Left ventricle myocardium inferior (tissue), 1 donor: ENCODE data around the gene NUP133. TPM values are rescaled to one million over a fixed set of nuclear protein-coding genes. Genes with fewer than 3 reads are reported as not detected.

ENCODE experiments used
- DNase-seq: peaks from one replicate; pipeline ENCODE4 v3.0.0-alpha.2; 2020
- H3K27ac ChIP-seq: fragments of 200-600 bp; replicated peaks from 2 replicates; pipeline ENCODE4 v1.8.0; 2021
- H3K27me3 ChIP-seq: fragments of 200-600 bp; 2 replicates; pipeline ENCODE4 v1.8.0; 2021; ENCODE audit warnings: low read depth
- H3K36me3 ChIP-seq: fragments of 200-600 bp; 2 replicates; pipeline ENCODE4 v1.8.0; 2021
- H3K4me1 ChIP-seq: fragments of 200-600 bp; 2 replicates; pipeline ENCODE4 v1.8.0; 2021
- H3K4me3 ChIP-seq: fragments of 200-600 bp; 2 replicates; pipeline ENCODE4 v1.8.0; 2021; ENCODE audit warnings: mild to moderate bottlenecking, moderate library complexity
- H3K9me3 ChIP-seq: fragments of 200-600 bp; replicated peaks from 2 replicates; pipeline ENCODE4 v1.8.0; 2021
- CTCF ChIP-seq: fragments of 200-600 bp; IDR thresholded peaks from 2 replicates; pipeline ENCODE4 v1.8.0; 2021; ENCODE audit warnings: antibody characterized with exemption, mild to moderate bottlenecking, borderline replicate concordance
- intact Hi-C: fragments of 100-400 bp; cut with micrococcal nuclease; formaldehyde crosslinking; loops from one replicate; pipeline ENCODE4 v1.11.0; 2022
- long read RNA-seq: library from polyadenylated mRNA; unstranded; transcript quantifications from one replicate; pipeline ENCODE4 v2.0.0, GENCODE V29; 2021
- total RNA-seq: library from RNA; stranded (reverse); fragmentation: NEBNext Ultra II Directional; extraction: Animal tissue kit (Norgen Biotek cat#: 25700); gene quantifications from one replicate; pipeline ENCODE4 v1.2.1, GENCODE V29; 2021
- donor health status: DM: no; HTN: yes; CAD: no; lungs with severe emphysema.

The NUP133 gene
- 31.3 TPM for total RNA-seq
- long read RNA-seq, full-length matches to known transcripts, result 77 of 86 reads
- long read RNA-seq, partial matches to known transcripts, result 3 of 86 reads
- long read RNA-seq, other reads (novel, unspliced or antisense), result 6 of 86 reads

DNA sequence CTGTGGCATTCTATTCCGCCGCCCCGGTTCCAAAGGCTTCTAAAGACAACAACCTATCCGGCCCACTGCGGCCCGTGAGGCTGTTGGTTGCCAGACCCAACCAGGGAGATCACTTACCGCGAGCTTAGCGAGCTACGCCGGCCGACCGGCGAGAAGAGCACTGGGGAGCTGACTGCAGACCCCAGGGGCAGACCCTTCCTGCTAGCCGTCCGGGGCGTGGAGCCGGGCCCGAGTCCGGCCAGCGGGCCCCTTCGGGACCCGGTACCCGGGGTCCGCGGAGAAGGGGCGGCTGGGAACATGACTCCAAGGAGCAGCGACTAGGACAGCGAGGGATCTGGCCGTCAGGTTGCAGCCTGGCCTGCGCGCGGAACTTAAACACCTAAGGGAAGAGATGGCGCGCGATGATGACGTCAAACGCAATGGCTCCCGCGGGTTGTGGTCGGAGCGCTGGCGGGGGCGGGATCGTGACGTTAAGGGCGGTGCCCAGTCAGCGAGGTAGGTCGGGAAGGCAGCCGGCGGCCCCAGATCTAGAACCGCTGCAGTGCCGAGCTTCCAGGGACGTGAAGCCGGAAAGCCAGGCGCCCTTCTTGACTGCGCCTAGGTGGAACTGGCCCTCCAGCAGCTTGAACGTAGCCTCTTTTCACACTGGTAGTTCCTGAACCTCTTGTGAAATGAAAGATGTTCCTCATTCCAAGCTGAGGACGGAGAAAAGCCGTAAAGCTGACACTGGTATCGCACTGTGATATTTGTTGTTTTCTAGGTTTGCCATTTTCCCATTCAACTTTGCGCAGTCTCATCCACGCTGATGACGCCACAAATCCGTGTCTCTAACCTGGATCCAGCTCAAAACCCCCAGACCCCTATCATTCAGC, at the start of gene NUP133:
NUP133 (minus strand) TSS at position 391 of the 872 bp plus-strand sequence; CDS start at position 299, 92 bp downstream.
- H3K36me3 ChIP-seq, result peaks cover 13% of the 10 kb centered on the region
- H3K9me3 ChIP-seq, result no peaks in the 10 kb centered on the region
- peak within 1 kb of the TSS; percentile 97 for H3K27ac ChIP-seq
- intact Hi-C loops, result no loop called here
- H3K4me3 ChIP-seq, result peak within 1 kb of the TSS; percentile 96
- TF ChIP-seq CTCF, result no peak
- peaks cover 30% of the 10 kb centered on the region for H3K4me1 ChIP-seq
- H3K27me3 ChIP-seq, result no peaks in the 10 kb centered on the region
- peak; percentile 100 for DNase-seq

DNA sequence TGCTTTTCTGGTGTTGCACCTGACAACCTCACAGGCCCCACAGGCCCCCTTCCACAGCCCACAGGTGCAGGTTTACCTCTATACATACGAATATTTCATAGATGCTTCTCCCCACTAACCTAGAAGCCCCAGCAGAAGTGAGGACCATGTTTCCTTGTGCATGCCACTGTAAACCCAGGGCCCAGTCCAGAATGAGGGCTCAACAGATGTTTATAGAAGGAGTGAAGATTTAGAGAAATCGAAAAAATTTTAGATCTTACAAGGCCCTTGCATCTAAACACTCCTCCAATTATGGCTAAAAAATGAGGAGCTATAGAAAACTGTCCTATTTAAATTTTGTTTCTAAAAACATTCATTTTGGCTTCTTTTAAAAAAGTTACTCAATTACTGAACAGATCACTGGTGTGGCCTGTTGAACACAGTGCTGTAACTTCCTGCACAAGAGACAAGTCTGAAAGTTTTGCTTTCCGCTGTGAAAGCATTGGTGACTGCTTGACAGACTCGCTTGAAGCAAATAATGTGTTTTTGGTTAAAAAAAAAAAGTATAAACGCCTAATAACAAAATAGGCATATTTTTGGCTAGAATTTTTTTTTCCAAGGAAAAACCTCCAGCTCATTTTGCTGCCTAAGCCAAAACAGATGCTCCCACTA, 49.2 kb upstream of the NUP133 start:
- H3K4me1 ChIP-seq, result peaks cover 54% of the 10 kb centered on the region
- intact Hi-C loops, result no loop called here
- no peak for TF ChIP-seq CTCF

GRCh38 chr1:229554886-229555621, 46.9 kb upstream of the NUP133 start:
- Histone ChIP-seq H3K27me3 (no peaks in the 10 kb centered on the region), H3K36me3 (no peaks in the 10 kb centered on the region), H3K4me1 (peaks cover 75% of the 10 kb centered on the region), H3K27ac (no peak overlapping the region), H3K9me3 (no peaks in the 10 kb centered on the region), H3K4me3 (no peak overlapping the region)
- DNase-seq, result no peak
- intact Hi-C loops, result no loop called here
- TF ChIP-seq CTCF, result no peak

More for the DNA sequence above, 49.2 kb upstream of the NUP133 start:
- H3K27me3 ChIP-seq, result no peaks in the 10 kb centered on the region
- H3K27ac ChIP-seq, result peak overlapping the region; percentile 98
- no peak for DNase-seq
- peak overlapping the region; percentile 88 for H3K4me3 ChIP-seq
- no peaks in the 10 kb centered on the region for H3K9me3 ChIP-seq
- no peaks in the 10 kb centered on the region for H3K36me3 ChIP-seq

DNA sequence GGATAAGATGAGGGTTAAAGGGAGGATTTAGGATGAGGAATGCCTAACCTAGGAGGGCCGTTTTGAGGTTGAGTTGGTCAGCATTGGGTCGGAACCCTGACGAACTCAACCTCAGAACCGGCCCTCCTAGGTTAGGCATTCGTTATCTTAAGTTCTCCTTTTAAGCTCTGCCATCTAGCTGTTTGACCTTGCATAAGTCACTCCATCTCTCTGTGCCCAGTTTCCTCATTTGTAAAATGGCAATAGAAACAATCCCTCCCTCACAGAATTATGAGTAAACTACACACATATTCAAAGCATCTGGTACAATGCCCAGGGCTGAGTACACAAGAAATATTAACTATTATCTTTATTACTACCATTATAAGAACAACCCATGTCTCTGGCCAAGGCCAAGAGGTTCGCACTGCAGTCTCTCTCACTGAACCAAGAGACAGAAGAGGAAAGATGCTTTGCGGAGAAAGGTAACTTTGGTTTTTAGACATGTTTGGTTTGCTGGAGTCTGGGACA, 45.5 kb upstream of the NUP133 start:
- Histone ChIP-seq H3K27ac (no peak overlapping the region), H3K4me3 (no peak overlapping the region), H3K27me3 (no peaks in the 10 kb centered on the region), H3K4me1 (peaks cover 70% of the 10 kb centered on the region), H3K9me3 (no peaks in the 10 kb centered on the region), H3K36me3 (no peaks in the 10 kb centered on the region)
- no peak for TF ChIP-seq CTCF
- intact Hi-C loops, result no loop called here
- no peak for DNase-seq

- Histone ChIP-seq H3K9me3 (no peaks in the 10 kb centered on the region), H3K36me3 (peaks cover 7% of the 10 kb centered on the region), H3K4me3 (no peak overlapping the region), H3K27me3 (no peaks in the 10 kb centered on the region), H3K27ac (no peak overlapping the region), H3K4me1 (peaks cover 68% of the 10 kb centered on the region)
- intact Hi-C loops, result no loop called here
- DNase-seq, result no peak
- no peak for TF ChIP-seq CTCF
These were observed 44.6 kb upstream of the NUP133 start for GRCh38 chr1:229552732-229553131.
